H4 (cell line): Measurements from ENCODE around the gene LGALS7. TPM values are rescaled to one million over a fixed set of nuclear protein-coding genes. Genes with fewer than 3 reads are reported as not detected.

ENCODE experiments used
- DNase-seq: peaks from one replicate; pipeline ENCODE4 v3.0.0-alpha.2; 2015; ENCODE audit warnings: low spot score
- total RNA-seq: library from RNA; depleted of rRNA; stranded (reverse); fragments of >200 nt; shearing (Covaris generic); gene quantifications from 2 replicates; pipeline ENCODE4 v1.2.3, GENCODE V29; 2014; rRNA removed

The LGALS7 gene
- total RNA-seq, 1 experiment from 2014 or later, result not detected

DNA sequence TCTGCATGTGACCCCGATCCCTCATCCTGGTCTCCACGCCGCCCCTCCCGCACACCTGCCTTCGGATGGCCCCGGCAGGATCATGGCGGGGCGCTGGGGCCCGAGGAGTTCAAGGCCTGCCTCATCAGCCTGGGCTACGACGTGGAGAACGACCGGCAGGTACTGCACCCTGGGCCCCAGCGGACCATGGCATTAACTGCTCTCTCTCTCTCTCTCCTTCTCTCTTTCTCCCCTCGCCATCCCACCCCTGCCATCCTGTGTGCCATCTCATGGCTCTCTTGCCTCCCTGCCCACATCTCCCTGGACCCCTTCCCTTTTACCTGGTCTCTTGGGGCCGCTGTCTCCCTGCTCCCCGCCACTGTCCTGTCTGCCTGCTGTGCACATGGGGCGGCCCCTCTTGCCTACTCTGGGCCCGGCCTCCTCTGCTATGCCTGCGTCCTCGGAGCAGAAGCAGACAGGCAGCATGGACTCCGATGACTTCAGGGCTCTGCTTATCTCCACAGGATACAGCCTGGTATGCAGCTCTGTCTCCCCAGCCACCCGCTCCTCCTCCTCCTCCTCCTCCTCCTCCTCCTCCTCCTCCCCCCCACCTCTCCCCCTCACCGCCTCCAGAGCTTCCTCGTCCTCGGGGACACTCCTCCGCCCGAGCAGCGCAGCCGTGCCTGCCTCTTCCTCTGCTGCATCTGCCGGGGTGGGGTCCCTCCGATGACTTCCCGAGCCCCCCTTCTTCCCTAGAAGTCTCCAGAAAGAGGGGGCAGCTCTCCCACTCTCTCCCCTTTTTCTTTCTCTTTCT, 45.3 kb downstream of the LGALS7 start:
- no peak for DNase-seq

DNA sequence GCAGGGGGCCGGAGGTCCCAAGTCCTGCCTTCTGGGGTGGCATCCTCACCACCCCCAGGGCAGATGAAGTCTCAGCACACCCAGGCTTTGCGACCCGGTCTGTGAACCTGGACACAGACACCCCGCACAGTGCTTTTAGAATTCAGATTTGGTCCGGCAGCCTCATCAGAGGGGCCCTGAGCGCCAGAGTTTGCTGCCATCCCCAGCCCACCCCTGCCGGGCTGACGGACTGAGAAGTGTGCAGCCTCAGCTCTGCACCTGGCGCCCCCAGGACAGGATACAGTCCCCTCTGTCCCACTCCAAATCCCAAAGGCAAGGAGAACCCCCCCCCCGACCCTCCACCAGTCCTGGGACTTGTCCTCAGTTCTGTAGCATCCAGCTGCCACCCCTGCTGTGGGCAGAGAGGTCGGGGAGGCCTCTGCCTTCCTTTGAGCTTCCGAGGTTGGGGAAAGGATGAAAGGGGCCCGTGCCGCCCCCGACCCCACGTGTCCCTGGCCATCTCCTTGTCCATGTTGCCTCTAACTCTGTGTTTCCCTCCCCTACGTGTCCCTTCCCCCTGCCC, 45.9 kb downstream of the LGALS7 start:
- DNase-seq, result no peak

DNA sequence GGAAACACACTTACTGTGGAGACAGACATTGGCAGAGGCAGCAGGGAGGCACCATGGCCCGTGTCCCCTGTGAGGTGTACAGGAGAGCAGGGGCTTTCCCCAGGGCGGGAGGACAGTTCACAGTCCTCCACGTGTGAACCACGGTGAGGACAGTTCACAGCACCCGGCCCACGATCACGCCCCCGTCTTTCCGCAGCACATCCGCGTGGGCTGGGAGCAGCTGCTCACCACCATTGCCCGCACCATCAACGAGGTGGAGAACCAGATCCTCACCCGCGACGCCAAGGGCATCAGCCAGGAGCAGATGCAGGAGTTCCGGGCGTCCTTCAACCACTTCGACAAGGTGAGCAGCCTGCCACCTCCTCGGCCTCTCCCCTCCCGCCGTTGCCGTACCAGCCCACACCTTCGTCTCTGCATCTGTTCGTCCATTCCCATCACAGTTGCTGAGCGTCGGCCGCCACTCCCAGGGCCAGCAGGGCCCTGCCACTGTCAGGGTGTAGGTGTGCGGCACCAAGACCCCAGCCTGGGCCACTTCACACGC, 46.5 kb downstream of the LGALS7 start:
- DNase-seq, result no peak

DNA sequence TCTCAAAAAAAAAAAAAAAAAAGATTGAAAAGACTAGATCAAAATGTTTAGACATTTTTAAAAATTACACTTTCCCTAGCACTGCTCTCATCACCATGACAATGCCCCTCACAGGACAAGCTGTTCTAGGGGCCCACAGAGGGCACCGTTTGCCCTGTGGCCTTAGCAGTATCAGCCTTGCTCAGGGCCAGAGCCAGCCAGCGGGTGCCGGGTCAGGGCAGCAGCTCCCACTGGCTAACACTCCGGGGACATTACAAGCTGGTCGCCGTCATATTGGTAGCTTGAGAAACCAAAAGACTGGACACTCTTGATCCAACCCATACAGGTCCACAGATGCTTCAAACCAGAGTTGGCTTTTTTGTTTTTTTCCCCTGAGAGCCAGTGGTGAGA, 47.0 kb downstream of the LGALS7 start:
- no peak for DNase-seq

DNA sequence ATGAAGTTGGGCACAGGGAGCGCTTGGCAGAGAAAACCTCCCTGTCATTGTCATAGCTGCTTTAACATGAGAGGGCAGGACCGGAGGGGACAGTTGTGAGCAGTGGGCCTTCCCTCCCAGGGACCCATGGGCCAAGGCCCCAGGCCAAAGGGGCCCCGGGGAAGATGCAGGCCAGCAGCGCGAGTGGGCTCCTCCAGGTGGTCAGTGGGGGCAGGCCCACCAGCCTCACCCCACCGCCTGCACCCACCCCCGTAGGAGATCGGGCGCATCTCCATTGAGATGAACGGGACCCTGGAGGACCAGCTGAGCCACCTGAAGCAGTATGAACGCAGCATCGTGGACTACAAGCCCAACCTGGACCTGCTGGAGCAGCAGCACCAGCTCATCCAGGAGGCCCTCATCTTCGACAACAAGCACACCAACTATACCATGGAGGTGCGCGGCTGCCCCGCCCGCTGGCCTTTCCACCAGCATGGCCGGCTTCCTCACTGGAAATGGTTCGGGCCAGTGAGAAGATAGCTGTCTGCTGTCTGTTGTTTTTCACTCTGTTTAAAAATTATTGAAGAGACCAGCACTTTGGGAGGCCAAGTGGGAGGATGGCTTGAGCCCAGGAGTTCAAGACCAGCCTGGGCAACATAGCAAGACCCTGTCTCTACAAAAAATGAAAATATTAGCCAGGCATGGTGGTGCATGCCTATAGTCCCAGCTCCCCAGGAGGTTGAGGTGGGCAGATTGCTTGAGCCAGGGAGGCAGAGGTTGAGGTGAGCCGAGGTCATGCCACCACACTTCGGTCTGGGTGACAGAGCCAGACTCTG, 47.6 kb downstream of the LGALS7 start:
- DNase-seq, result no peak

DNA sequence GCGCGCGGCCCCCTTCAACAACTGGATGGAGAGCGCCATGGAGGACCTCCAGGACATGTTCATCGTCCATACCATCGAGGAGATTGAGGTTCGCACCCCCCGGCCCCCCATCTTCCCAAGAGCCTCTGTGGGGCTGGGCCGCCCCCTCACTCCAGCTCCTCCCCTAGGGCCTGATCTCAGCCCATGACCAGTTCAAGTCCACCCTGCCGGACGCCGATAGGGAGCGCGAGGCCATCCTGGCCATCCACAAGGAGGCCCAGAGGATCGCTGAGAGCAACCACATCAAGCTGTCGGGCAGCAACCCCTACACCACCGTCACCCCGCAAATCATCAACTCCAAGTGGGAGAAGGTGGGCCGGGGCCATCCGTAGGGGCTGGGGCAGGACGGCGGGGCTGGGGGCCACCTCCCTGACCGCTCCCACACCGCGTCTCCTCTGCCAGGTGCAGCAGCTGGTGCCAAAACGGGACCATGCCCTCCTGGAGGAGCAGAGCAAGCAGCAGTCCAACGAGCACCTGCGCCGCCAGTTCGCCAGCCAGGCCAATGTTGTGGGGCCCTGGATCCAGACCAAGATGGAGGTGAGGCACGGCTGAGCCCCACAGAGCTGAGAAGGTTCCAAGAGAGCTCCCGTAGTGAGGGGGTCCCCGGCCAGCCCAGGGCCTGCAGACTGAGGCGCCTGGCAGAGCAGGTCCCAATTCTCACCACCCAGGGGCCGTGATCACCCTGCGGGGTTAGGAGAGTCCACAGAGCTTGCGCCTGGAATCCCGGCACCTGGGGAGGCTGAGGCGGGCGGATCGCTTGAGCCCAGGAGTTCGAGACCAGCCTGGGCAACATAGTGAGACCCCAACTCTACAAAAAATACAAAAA, 49.1 kb downstream of the LGALS7 start:
- no peak for DNase-seq

DNA sequence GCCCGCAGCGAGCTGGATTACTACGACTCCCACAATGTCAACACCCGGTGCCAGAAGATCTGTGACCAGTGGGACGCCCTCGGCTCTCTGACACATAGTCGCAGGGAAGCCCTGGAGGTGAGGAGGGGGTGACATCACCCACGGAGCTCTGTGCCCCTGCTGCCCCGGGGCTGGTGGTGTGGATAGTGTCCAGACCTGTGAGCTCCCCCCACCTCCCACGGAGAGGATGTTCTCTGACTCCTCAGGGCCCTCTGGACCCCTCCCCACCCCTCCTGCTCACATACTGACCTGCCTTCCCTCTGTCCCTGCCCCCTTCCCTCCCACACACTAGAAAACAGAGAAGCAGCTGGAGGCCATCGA, 49.7 kb downstream of the LGALS7 start:
- no peak for DNase-seq

DNA sequence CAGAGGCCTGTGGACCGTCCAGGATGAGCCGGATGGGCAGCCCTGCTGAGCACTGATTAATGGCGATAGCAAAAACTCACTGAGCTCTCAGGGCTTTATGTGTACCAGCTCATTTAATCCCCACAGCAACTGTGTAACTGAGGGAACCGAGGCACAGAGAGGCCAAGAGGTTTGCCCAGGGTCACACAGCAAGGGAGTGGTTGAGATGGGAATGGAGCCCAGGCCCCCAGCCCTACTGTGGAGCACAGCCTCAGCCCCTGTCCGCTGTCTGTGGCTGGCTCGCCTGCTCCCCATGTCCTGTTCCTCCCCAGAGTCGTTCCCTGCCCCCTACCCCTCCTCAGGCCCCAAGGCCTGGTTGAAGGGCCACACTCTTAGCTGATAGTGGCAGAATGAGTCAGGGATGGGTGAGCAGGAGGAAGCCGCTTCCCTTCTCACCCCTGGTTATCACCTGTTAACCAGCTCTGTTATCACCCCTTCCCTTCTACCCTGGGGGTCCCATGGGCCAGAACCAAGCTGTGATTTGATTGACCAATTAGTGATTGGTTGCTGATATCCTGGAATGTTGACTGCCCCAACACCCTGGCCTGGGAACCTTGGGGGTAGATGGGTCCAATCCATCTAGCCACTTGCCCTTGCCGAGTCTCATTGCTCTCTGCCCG, 50.2 kb downstream of the LGALS7 start:
- DNase-seq, result no peak

DNA sequence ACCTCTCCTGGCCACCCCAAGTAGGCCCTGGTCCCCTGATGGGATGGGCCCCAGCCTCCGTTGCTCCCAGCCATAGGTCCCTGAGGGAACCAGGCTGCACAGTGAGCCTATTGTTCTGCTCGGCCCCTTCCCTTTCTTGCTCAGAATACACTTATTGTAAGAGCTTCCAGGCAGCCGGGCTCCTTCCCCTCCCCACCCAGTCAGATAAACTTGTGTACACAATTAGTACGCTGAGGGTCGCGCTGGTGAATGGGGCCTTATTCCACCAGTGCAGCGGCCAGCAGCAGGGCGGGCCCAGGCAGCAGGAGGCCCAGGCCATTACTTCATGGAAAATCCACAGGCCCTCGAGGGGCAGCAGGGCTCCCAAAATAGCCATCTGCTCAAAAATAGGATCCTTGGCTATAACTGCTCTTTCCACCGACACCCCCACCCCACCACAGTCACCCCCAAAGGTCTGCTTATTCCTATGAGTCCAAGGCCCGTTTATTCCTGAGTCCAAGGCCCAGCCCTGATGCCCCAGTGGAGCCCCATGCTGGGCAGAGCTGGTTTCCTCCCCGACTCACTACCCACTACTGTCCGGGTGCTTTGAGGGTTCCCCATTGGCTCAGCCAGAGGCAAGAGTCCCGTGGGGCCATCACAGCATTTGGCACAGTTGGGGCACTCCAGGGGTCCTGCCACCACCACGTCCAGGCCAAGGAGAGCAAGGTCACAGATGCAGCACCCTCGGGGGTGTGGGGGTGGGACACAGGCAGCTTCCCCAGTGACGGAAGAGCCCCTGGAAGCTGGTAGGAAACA, 51.1 kb downstream of the LGALS7 start:
- DNase-seq, result no peak

DNA sequence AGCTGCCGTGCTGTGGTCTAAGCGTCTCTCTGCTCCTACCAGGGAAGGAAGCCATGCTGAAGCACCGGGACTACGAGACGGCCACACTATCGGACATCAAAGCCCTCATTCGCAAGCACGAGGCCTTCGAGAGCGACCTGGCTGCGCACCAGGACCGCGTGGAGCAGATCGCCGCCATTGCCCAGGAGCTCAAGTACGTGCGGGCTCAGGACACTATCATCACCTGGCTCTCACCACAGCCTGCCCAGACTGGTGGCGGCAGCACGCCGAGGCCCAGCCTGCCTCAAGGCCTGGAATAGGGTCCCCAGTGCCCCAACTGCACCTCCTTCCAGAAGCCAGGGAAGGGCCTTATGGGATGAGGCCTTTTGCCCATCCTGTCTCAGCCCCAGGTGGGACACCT, 51.8 kb downstream of the LGALS7 start:
- no peak for DNase-seq

Other genes with a start within 250 kb of the LGALS7 start
- 0.29 and 3.0 TPM in 2 replicates for gene MAP4K1, start 155.6 kb downstream of the LGALS7 start, total RNA-seq
- gene EIF3K, start 154.3 kb downstream of the LGALS7 start, total RNA-seq, result 980 and 1,233 TPM in 2 replicates
- 157 and 262 TPM in 2 replicates for gene ACTN4, start 125.9 kb downstream of the LGALS7 start, total RNA-seq
- gene CAPN12, start 29.0 kb downstream of the LGALS7 start, total RNA-seq, result not detected in 2 replicates
- gene LGALS7B, start 15.7 kb upstream of the LGALS7 start, total RNA-seq, result not detected in 2 replicates
- gene LGALS4, start 39.4 kb upstream of the LGALS7 start, total RNA-seq, result 0.54 and 1.3 TPM in 2 replicates
- 73.8 and 108 TPM in 2 replicates for gene ECH1, start 58.3 kb upstream of the LGALS7 start, total RNA-seq
- gene HNRNPL, start 76.5 kb upstream of the LGALS7 start, total RNA-seq, result 249 and 281 TPM in 2 replicates
- gene RINL, start 104.8 kb upstream of the LGALS7 start, total RNA-seq, result 0.23 and 1.2 TPM in 2 replicates
- gene SIRT2, start 126.1 kb upstream of the LGALS7 start, total RNA-seq, result 64.6 and 74.6 TPM in 2 replicates
- gene NFKBIB, start 126.5 kb upstream of the LGALS7 start, total RNA-seq, result 19.2 and 19.6 TPM in 2 replicates
- gene CCER2, start 138.7 kb upstream of the LGALS7 start, total RNA-seq, result not detected in 2 replicates
- 31.7 and 41.8 TPM in 2 replicates for gene SARS2, start 157.2 kb upstream of the LGALS7 start, total RNA-seq
- gene MRPS12, start 157.4 kb upstream of the LGALS7 start, total RNA-seq, result 117 and 120 TPM in 2 replicates
- 35.6 and 46.6 TPM in 2 replicates for gene FBXO17, start 202.2 kb upstream of the LGALS7 start, total RNA-seq